Measurements from ENCODE around the gene DNAJC9.
"Not testable (repeated sequence)": the region's sequence is repeated elsewhere in the genome, so short reads cannot be mapped to it uniquely, and the experiment has no call there.

Gene DNAJC9

GRCh38 chr10:73246646-73247508 is at the start of gene DNAJC9:
Gene DNAJC9 (minus strand): TSS chr10:73247255. CDS start chr10:73247189, 66 bp downstream.
- DNase-seq (ENCODE audit: low spot score) = peak; percentile 93

- no peak for DNase-seq (ENCODE audit: low spot score)
Observed at GRCh38 chr10:73293461-73293860, 46.4 kb upstream of the DNAJC9 start.

- DNase-seq (ENCODE audit: low spot score) = no peak
Observed at GRCh38 chr10:73289958-73290357, 42.9 kb upstream of the DNAJC9 start.

GRCh38 chr10:73287441-73287840 is 40.4 kb upstream of the DNAJC9 start:
- no peak for DNase-seq (ENCODE audit: low spot score)

GRCh38 chr10:73281097-73281496 is 34.0 kb upstream of the DNAJC9 start:
- DNase-seq (ENCODE audit: low spot score) = no peak

GRCh38 chr10:73264423-73264822 is 17.4 kb upstream of the DNAJC9 start:
- DNase-seq (ENCODE audit: low spot score) = no peak

- DNase-seq (ENCODE audit: low spot score) = peak; percentile 34
Observed at GRCh38 chr10:73263693-73264347, 16.8 kb upstream of the DNAJC9 start.

- no peak for DNase-seq (ENCODE audit: low spot score)
Observed at GRCh38 chr10:73262880-73263555, 16.0 kb upstream of the DNAJC9 start.

GRCh38 chr10:73262105-73262730 is 15.2 kb upstream of the DNAJC9 start:
- DNase-seq (ENCODE audit: low spot score) = no peak

- DNase-seq (ENCODE audit: low spot score) = no peak
Observed at GRCh38 chr10:73261362-73261995, 14.4 kb upstream of the DNAJC9 start.

- not testable (repeated sequence) for DNase-seq (ENCODE audit: low spot score)
Observed at GRCh38 chr10:73258612-73259011, 11.6 kb upstream of the DNAJC9 start.

GRCh38 chr10:73253225-73253555 is 6.1 kb upstream of the DNAJC9 start:
- peak; percentile 34 for DNase-seq (ENCODE audit: low spot score)

- peak; percentile 94 for DNase-seq (ENCODE audit: low spot score)
Observed at GRCh38 chr10:73252445-73253224, 5.6 kb upstream of the DNAJC9 start, which contains the start of gene MRPS16. Gene MRPS16 (minus strand): TSS chr10:73252644. CDS start chr10:73252482, 162 bp downstream.

GRCh38 chr10:73251683-73252444 is 4.8 kb upstream of the DNAJC9 start:
- no peak for DNase-seq (ENCODE audit: low spot score)

- DNase-seq (ENCODE audit: low spot score) = no peak
Observed at GRCh38 chr10:73248259-73248724, 1.2 kb upstream of the DNAJC9 start.

GRCh38 chr10:73247509-73248258 is 629 bp upstream of the DNAJC9 start:
- DNase-seq (ENCODE audit: low spot score) = no peak

GRCh38 chr10:73246322-73246645 is 771 bp downstream of the DNAJC9 start:
- DNase-seq (ENCODE audit: low spot score) = peak; percentile 24

GRCh38 chr10:73244866-73245477 is 2.1 kb downstream of the DNAJC9 start:
- DNase-seq (ENCODE audit: low spot score) = peak; percentile 79

GRCh38 chr10:73239908-73240307 is 7.1 kb downstream of the DNAJC9 start:
- DNase-seq (ENCODE audit: low spot score) = no peak

Measured in hematopoietic multipotent progenitor cell treated with erythropoietin and hydrocortisone succinate and interleukin-3 and kit ligand, for 17 days (in vitro differentiated cells).